Measurements from ENCODE around the gene PMM1.
A peak's percentile ranks its signal among the peaks of the same experiment; 100 is the strongest.
"Not testable (repeated sequence)": the region's sequence is repeated elsewhere in the genome, so short reads cannot be mapped to it uniquely, and the experiment has no call there.

PMM1 gene

GRCh38 chr22:41562461-41562860, 27.2 kb downstream of the PMM1 start:
- DNase-seq: no peak

- DNase-seq: no peak
These were observed 27.9 kb downstream of the PMM1 start for GRCh38 chr22:41561788-41562187.

- no peak for DNase-seq
These were observed 28.3 kb downstream of the PMM1 start for GRCh38 chr22:41561335-41561734.

- no peak for DNase-seq
These were observed 29.6 kb downstream of the PMM1 start for GRCh38 chr22:41560095-41560471.

- DNase-seq: not testable (repeated sequence)
These were observed 31.4 kb downstream of the PMM1 start for GRCh38 chr22:41558241-41558630.

GRCh38 chr22:41557401-41558240, 32.0 kb downstream of the PMM1 start:
- DNase-seq: peak in 1 of 5 experiments; percentile 17

- no peak for DNase-seq
These were observed 33.1 kb downstream of the PMM1 start for GRCh38 chr22:41556561-41556960.

GRCh38 chr22:41555325-41555982, 34.2 kb downstream of the PMM1 start:
- DNase-seq: no peak

- DNase-seq: no peak
These were observed 37.6 kb downstream of the PMM1 start for GRCh38 chr22:41551877-41552582.

GRCh38 chr22:41550952-41551491, 38.6 kb downstream of the PMM1 start:
- no peak for DNase-seq

GRCh38 chr22:41548830-41549211, 40.8 kb downstream of the PMM1 start:
- DNase-seq: no peak

- DNase-seq: peak in 1 of 5 experiments; percentile 24
These were observed 44.8 kb downstream of the PMM1 start for GRCh38 chr22:41544671-41545476.

GRCh38 chr22:41543854-41544670, 45.6 kb downstream of the PMM1 start, which contains the start of gene POLR3H:
Gene POLR3H, minus strand, starts transcription at chr22:41544470. Its CDS starts 369 bp downstream, at chr22:41544101.
- peak; percentile 90 to 98 (median 95) for DNase-seq

- DNase-seq: no peak
These were observed 47.4 kb downstream of the PMM1 start for GRCh38 chr22:41542224-41542623.

- no peak for DNase-seq
These were observed 48.2 kb downstream of the PMM1 start for GRCh38 chr22:41541484-41541883.

- DNase-seq: no peak
These were observed 49.3 kb downstream of the PMM1 start for GRCh38 chr22:41540365-41540764.

GRCh38 chr22:41540006-41540315, 49.7 kb downstream of the PMM1 start:
- no peak for DNase-seq

- no peak for DNase-seq
These were observed 50.3 kb downstream of the PMM1 start for GRCh38 chr22:41539146-41540005.

GRCh38 chr22:41538583-41538982, 51.1 kb downstream of the PMM1 start:
- DNase-seq: no peak

- DNase-seq: no peak
These were observed 52.4 kb downstream of the PMM1 start for GRCh38 chr22:41537203-41537602.

GRCh38 chr22:41535244-41535643, 54.4 kb downstream of the PMM1 start:
- DNase-seq: no peak

Measured in T-helper 2 cell (primary cell).